ENCODE data around the gene MFSD11.

DNA sequence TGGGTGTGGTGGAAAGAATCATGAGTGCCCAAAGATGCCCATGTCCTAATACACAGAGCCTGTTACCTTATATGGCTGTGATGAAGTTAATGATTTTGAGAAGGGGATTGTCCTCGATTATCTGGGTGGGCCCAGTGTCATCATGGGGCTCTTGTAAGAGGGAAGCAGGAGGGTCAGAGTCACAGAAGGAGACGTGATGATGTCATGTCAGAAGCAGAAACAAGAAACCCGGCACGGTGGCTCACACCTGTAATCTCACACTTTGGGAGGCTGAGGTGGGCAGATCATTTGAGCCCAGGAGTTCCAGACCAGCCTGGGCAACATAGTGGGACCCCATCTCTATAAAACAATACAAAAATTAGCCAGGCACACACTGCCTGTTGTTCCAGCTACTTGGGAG is 75.0 kb downstream of the MFSD11 start:
- no peak for TF ChIP-seq CTCF (conservative IDR thresholded peaks at IDR 0.05; ENCODE audit: low read length)
- TF ChIP-seq EZH2phosphoT487 (IDR thresholded peaks at IDR 0.05; ENCODE audit: borderline replicate concordance, low read depth, low read length), result no peak
